ENCODE measurements around the gene CALM3. TPM values are rescaled to one million over a fixed set of nuclear protein-coding genes. Genes with fewer than 3 reads are reported as not detected.
"Not testable (repeated sequence)": the region's sequence is repeated elsewhere in the genome, so short reads cannot be mapped to it uniquely, and the experiment has no call there.

Gene CALM3
- polyA plus RNA-seq, 1 of the 3 experiments (the other 2 are of a cell fraction) = 495 TPM

GRCh38 chr19:46559203-46559602 lies 41.9 kb upstream of the CALM3 start:
- no peaks in the 10 kb centered on the region for H3K4me1 ChIP-seq (ENCODE audit: control insufficient read depth in 1 of 2, insufficient read depth in 2 of 2, low read depth in 1 of 2, low read length in 1 of 2)
- no peaks in the 10 kb centered on the region for H3K79me2 ChIP-seq (ENCODE audit: insufficient read depth)
- H3K4me2 ChIP-seq = no peak overlapping the region
- H3K9me3 ChIP-seq = peaks cover 9% of the 10 kb centered on the region
- no peaks in the 10 kb centered on the region for H3K9me2 ChIP-seq
- H2AFZ ChIP-seq (ENCODE audit: low read depth) = no peak overlapping the region
- TF ChIP-seq NFIC (IDR thresholded peaks at IDR 0.05; ENCODE audit: borderline replicate concordance) = no peak
- TF ChIP-seq, protein P1, sequence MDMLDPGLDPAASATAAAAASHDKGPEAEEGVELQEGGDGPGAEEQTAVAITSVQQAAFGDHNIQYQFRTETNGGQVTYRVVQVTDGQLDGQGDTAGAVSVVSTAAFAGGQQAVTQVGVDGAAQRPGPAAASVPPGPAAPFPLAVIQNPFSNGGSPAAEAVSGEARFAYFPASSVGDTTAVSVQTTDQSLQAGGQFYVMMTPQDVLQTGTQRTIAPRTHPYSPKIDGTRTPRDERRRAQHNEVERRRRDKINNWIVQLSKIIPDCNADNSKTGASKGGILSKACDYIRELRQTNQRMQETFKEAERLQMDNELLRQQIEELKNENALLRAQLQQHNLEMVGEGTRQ (IDR thresholded peaks at IDR 0.05; ENCODE audit: borderline replicate concordance, low read depth, low read length) = no peak
- TF ChIP-seq, protein P2, sequence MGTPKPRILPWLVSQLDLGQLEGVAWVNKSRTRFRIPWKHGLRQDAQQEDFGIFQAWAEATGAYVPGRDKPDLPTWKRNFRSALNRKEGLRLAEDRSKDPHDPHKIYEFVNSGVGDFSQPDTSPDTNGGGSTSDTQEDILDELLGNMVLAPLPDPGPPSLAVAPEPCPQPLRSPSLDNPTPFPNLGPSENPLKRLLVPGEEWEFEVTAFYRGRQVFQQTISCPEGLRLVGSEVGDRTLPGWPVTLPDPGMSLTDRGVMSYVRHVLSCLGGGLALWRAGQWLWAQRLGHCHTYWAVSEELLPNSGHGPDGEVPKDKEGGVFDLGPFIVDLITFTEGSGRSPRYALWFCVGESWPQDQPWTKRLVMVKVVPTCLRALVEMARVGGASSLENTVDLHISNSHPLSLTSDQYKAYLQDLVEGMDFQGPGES (IDR thresholded peaks at IDR 0.05; ENCODE audit: low read depth, low read length) = no peak
- no peak for TF ChIP-seq SIN3A (IDR thresholded peaks at IDR 0.05; ENCODE audit: borderline replicate concordance, low read depth, low read length)
- no peak for TF ChIP-seq EZH2phosphoT487 (IDR thresholded peaks at IDR 0.05; ENCODE audit: borderline replicate concordance, low read depth)
- no peak for TF ChIP-seq RCOR1 (IDR thresholded peaks at IDR 0.05; ENCODE audit: low read length)
- H3K36me3 ChIP-seq (replicated peaks in 1 of 2; ENCODE audit: control insufficient read depth in 1 of 2, insufficient read depth in 2 of 2, low read length in 1 of 2) = no peaks in the 10 kb centered on the region
- no peaks in the 10 kb centered on the region for H3F3A ChIP-seq (replicated peaks; ENCODE audit: insufficient read depth)
- H3K27ac ChIP-seq (ENCODE audit: low read depth in 2 of 2, low read length in 1 of 2) = no peak overlapping the region
- WGBS (ENCODE audit: low lambda C conversion rate) = 66% methylated on average over 8 of the region's 9 CpGs
- H4K20me1 ChIP-seq (ENCODE audit: insufficient read depth) = no peaks in the 10 kb centered on the region
- H3K4me3 ChIP-seq (ENCODE audit: low read depth in 2 of 2, low read length in 1 of 2) = no peak overlapping the region
- POLR2A ChIA-PET = no interaction called here
- no peak overlapping the region for H3K9ac ChIP-seq
- DNase-seq = no peak
- H3K27me3 ChIP-seq (ENCODE audit: insufficient read depth) = no peaks in the 10 kb centered on the region
- CTCF ChIA-PET = interaction anchor here (1.2 to 2.2 kb wide), 4 partner anchors 17 to 102 kb away, joined by 3 to 8 read pairs (median 5); no protein-coding TSS in a partner anchor

GRCh38 chr19:46559675-46560074 lies 41.5 kb upstream of the CALM3 start:
- H3K36me3 ChIP-seq (replicated peaks in 1 of 2; ENCODE audit: control insufficient read depth in 1 of 2, insufficient read depth in 2 of 2, low read length in 1 of 2); H3K9me2 ChIP-seq; H3K27ac ChIP-seq (ENCODE audit: low read depth in 2 of 2, low read length in 1 of 2); H2AFZ ChIP-seq (ENCODE audit: low read depth); H3F3A ChIP-seq (replicated peaks; ENCODE audit: insufficient read depth); H3K9me3 ChIP-seq; H3K9ac ChIP-seq; H3K4me1 ChIP-seq (ENCODE audit: control insufficient read depth in 1 of 2, insufficient read depth in 2 of 2, low read depth in 1 of 2, low read length in 1 of 2); POLR2A ChIA-PET; DNase-seq; H3K4me2 ChIP-seq; H4K20me1 ChIP-seq (ENCODE audit: insufficient read depth); H3K27me3 ChIP-seq (ENCODE audit: insufficient read depth); H3K4me3 ChIP-seq (ENCODE audit: low read depth in 2 of 2, low read length in 1 of 2); H3K79me2 ChIP-seq (ENCODE audit: insufficient read depth): not testable (repeated sequence)
- 57% methylated on average over 8 of the region's 8 CpGs for WGBS (ENCODE audit: low lambda C conversion rate)
- CTCF ChIA-PET = interaction anchor here (1.2 to 2.2 kb wide), 4 partner anchors 17 to 102 kb away, joined by 3 to 8 read pairs (median 5); no protein-coding TSS in a partner anchor

DNA sequence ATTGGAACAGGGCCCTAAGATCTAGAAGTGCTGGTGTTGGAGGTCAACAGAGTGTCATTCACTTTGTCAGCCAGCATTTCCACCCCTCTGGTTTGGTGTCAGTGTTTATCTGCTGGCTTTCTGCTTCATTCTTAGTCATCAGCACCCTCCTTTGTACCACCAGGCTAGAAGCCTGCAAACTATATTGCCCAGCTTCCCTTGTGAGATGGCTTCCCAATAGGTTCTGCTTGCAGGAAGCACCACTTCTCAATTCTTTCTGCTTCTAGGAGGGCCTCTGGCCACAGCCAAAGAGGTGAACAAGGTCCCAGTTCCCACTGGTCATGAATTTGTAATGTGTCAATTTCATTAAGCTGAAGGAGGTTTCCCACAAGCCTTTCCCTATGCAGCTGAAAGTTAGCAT lies 36.4 kb upstream of the CALM3 start:
- H3K27ac ChIP-seq (ENCODE audit: low read depth in 2 of 2, low read length in 1 of 2) = no peak overlapping the region
- no peak overlapping the region for H3K9ac ChIP-seq
- H3K4me2 ChIP-seq = no peak overlapping the region
- H2AFZ ChIP-seq (ENCODE audit: low read depth) = no peak overlapping the region
- H4K20me1 ChIP-seq (ENCODE audit: insufficient read depth) = no peaks in the 10 kb centered on the region
- ChIA-PET CTCF (interaction anchor here (1.1 to 1.5 kb wide), 3 partner anchors 36 to 49 kb away, joined by 3 to 6 read pairs (median 3); no protein-coding TSS in a partner anchor), POLR2A (no interaction called here)
- H3K4me1 ChIP-seq (ENCODE audit: control insufficient read depth in 1 of 2, insufficient read depth in 2 of 2, low read depth in 1 of 2, low read length in 1 of 2) = no peaks in the 10 kb centered on the region
- no peaks in the 10 kb centered on the region for H3K79me2 ChIP-seq (ENCODE audit: insufficient read depth)
- no peaks in the 10 kb centered on the region for H3F3A ChIP-seq (replicated peaks; ENCODE audit: insufficient read depth)
- no peaks in the 10 kb centered on the region for H3K9me2 ChIP-seq
- no peaks in the 10 kb centered on the region for H3K27me3 ChIP-seq (ENCODE audit: insufficient read depth)
- no peak overlapping the region for H3K4me3 ChIP-seq (ENCODE audit: low read depth in 2 of 2, low read length in 1 of 2)
- DNase-seq = no peak
- no peaks in the 10 kb centered on the region for H3K9me3 ChIP-seq
- no peaks in the 10 kb centered on the region for H3K36me3 ChIP-seq (replicated peaks in 1 of 2; ENCODE audit: control insufficient read depth in 1 of 2, insufficient read depth in 2 of 2, low read length in 1 of 2)
- TF ChIP-seq, protein P3, sequence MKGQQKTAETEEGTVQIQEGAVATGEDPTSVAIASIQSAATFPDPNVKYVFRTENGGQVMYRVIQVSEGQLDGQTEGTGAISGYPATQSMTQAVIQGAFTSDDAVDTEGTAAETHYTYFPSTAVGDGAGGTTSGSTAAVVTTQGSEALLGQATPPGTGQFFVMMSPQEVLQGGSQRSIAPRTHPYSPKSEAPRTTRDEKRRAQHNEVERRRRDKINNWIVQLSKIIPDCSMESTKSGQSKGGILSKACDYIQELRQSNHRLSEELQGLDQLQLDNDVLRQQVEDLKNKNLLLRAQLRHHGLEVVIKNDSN (IDR thresholded peaks at IDR 0.05; ENCODE audit: borderline replicate concordance, low read depth) = no peak
- TF ChIP-seq MEF2A (IDR thresholded peaks at IDR 0.05; ENCODE audit: borderline replicate concordance, low read depth) (no peak), REST (IDR thresholded peaks at IDR 0.05; ENCODE audit: low read depth, low read length) (no peak), GABPA (IDR thresholded peaks at IDR 0.05; ENCODE audit: low read depth) (no peak), FOXJ3 (CRISPR knock-in tag; IDR thresholded peaks at IDR 0.05) (no peak), POLR2AphosphoS5 (IDR thresholded peaks at IDR 0.05; ENCODE audit: low read depth, low read length) (no peak), JUND (IDR thresholded peaks at IDR 0.05) (no peak), SIN3A (IDR thresholded peaks at IDR 0.05; ENCODE audit: borderline replicate concordance, low read depth, low read length) (no peak), YY1 (IDR thresholded peaks at IDR 0.05; ENCODE audit: low read depth) (no peak)
